HK-2 (cell line): Measurements from ENCODE around the gene CTAGE8.
"Not testable (repeated sequence)": the region's sequence is repeated elsewhere in the genome, so short reads cannot be mapped to it uniquely, and the experiment has no call there.

ENCODE experiments used
- DNase-seq: peaks from one replicate; pipeline ENCODE4 v3.0.0-alpha.2; 2018; ENCODE audit not compliant: unreplicated experiment

Gene CTAGE8

GRCh38 chr7:144269188-144269587 lies at the start of gene CTAGE8:
CTAGE8 (minus strand) TSS chr7:144269288; CDS start chr7:144269250, 38 bp downstream.
- DNase-seq = not testable (repeated sequence)

GRCh38 chr7:144317537-144317936 lies 48.4 kb upstream of the CTAGE8 start:
- DNase-seq = not testable (repeated sequence)

GRCh38 chr7:144311872-144312469 lies 42.9 kb upstream of the CTAGE8 start, which contains the start of gene OR2A1:
OR2A1 (plus strand) TSS chr7:144312419; CDS start chr7:144318125, 5,706 bp downstream.
- not testable (repeated sequence) for DNase-seq

DNA sequence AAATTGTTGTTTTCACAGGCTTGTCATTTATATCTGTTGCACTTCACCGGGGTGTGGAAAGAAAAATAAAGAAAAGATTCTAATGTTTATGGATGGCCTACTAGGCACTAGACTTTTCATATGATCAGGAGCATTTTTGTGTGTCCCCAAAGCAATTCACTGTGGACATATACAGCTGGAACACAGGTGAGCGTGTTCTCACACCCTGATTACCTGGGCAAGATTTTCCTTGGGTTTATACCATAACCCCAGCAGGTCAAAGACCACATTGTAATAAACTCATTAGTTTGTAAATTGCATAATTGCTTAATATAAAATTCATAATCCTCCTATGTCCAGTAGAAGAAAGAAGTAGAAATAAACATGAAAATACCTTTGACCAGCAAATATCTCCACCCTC lies 42.1 kb upstream of the CTAGE8 start:
- not testable (repeated sequence) for DNase-seq

- DNase-seq = not testable (repeated sequence)
These were observed 40.6 kb upstream of the CTAGE8 start for GRCh38 chr7:144309702-144310101.

DNA sequence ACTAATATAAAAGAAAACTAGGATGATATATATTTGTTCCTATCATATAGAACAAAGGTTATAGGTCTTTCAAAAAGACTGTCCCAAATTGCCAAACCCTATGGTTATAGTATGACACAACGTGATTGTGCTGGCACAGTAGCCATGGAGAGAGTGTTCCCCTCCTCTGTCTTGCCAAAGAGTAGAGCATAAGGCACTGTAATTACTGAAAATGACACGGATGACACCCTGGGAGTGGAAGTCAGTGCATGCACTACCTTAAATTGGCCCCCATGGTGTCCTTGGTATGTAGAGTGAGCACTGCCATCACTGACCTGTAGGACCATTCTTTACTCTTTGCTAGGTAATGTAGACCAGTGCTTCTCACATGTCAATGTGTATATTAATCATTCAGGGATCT lies 36.1 kb upstream of the CTAGE8 start:
- DNase-seq = not testable (repeated sequence)

- not testable (repeated sequence) for DNase-seq
These were observed 34.5 kb upstream of the CTAGE8 start for GRCh38 chr7:144303607-144304006.

DNA sequence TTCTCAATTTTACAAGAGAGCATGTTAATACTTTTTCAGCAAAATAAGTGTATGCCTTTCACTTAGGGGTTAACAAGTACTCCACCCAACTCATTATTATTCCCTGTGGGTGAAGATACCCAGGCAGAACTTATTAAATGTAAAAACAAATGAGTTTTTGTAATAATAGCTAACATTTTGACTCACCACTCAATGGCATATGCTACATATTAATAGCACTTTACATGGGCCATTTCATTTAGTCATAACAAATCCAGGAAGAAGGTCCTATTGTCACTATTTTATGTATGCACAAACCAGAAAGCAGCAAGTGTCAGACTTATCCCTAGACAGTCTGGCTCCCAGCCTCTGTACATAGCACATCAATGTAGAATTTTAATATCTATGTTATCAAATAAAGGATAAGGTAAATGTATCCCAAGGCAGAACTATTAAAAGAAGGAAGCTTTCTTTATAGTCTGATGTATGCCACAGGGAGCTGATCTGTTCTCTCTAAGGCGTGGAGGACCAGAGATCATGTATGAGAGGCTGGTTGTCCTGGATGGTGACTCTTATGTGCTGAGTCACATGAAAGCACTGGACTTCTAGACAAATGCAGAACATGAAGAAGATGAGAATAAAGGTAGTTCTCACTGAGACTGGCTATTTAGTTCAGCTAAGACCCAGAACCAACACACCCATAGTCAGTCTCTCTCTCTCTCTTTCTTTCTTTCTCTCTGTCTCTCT lies 33.7 kb upstream of the CTAGE8 start:
- not testable (repeated sequence) for DNase-seq

DNA sequence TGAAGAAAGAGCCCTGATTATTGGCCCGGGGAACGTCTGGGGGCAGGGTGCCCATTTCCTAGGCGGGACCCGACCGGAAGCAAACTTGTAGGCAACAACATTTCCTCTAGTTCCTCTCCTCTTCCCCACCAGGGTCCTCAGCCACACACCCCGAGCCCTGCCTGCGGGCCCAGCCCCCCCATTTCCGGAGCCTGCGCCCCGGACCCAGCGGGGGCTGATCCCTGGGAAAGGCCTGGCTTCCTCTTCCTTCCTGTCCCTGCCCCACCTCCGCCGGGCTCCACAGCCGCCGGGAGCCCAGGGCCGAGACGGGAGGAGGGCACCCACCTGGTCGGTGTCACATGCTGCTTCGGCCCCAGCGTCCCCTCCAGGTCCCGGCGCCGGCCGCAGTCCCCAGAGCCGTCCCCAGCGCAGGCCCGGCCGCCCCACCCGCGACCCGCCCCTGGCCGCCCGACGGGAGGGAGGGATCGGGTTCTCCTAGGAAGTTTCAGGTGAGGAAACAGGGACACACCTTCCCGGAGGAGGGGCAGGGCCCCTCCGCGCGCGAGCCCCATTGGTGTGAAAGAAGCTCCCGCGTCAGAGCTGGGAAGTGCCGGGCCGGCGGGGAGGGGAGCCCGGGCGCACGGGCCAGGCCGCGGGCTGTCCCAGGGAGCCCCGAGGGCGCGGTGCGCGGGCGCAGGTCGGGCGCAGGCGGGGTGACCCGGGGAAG lies 24.9 kb upstream of the CTAGE8 start:
- not testable (repeated sequence) for DNase-seq

- DNase-seq = not testable (repeated sequence)
These were observed 23.5 kb upstream of the CTAGE8 start for GRCh38 chr7:144292384-144293161.

GRCh38 chr7:144291607-144292006 lies 22.5 kb upstream of the CTAGE8 start:
- not testable (repeated sequence) for DNase-seq

DNA sequence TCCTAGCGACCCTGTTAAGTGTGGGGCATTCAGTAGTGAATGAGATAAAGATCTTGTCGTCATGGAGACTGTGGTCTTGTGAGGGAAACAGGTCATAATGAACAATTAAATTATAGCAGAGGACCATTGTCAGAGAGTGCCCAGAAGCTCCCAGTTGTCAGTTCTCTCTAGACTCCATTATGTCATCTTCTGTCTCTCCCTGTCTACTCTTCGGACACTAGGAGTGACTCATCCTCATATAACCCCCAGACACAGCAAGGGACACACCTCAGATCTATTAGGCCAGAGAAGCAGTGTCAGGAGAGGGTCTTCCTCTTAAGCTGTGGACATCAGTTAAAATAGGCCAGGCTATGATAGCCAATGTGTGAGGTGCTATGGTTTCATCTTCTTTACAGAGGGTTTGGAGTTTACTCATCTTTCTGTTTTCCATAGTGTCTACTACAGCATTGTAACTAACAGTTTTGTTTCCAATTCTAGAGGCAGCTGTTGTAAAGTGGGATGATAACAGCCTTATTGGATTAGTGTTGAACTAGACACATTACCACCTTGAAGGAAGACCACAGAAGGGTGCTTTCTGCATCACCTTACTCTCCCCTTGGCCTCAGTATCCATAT lies 18.2 kb upstream of the CTAGE8 start:
- DNase-seq = not testable (repeated sequence)

- DNase-seq = not testable (repeated sequence)
These were observed 14.6 kb upstream of the CTAGE8 start for GRCh38 chr7:144283716-144284115.

- not testable (repeated sequence) for DNase-seq
These were observed 13.4 kb upstream of the CTAGE8 start for GRCh38 chr7:144282490-144282889.

DNA sequence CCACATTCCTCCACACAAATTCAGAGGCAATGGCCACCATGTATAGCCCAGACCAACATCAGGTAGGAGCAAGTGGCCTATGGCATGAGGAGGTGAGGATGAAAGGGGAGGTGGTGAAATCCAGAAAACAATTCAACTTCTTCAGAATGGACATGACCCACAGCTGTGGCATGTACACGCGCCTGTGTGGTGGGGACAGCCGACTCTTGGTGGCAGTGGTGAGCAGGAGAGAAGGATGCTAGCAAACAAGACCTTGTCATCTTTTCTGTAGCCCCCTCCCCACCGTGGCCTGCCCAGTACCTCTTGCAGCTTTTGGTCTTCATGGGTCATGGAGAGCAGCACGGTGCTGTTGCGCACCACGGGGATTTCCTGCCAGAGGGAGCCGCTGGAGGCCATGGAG lies 12.9 kb upstream of the CTAGE8 start:
- DNase-seq = not testable (repeated sequence)

DNA sequence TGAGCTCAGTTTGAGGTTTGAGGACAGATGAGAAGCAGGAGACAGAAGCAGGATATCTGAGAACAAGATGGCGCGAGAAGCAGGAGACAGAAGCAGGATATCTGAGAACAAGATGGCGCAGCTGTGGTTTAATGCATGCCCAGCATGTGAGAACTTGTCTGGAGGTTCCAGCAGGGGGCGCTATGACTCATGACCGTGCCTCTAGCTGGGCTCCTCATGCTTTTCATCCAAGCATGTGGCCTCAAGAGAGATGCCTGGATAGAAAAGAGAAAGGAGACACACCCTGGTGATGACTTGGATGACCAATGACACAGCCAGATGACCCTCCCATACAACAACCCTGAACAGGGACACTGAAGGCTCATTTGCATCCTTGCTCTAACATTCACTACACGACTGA lies 10.9 kb upstream of the CTAGE8 start:
- not testable (repeated sequence) for DNase-seq

DNA sequence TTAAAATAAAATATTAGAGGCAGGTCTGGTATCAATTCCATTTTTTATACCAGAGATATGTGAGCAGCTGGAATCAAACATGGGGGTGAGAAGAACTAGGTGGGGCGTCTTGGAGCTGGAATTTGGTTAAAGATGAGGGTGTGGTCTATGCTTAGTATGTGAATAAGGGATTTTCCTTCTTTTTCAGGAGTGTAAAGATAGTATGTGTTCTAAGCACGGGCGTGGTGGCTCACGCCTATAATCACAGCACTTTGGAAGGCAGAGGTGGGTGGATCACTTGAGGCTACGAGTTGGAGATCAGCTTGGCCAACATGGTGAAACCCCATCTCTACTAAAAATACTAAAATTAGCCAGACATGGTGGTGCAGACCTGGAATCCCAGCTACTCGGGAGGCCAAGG lies 6.2 kb upstream of the CTAGE8 start:
- DNase-seq = not testable (repeated sequence)

DNA sequence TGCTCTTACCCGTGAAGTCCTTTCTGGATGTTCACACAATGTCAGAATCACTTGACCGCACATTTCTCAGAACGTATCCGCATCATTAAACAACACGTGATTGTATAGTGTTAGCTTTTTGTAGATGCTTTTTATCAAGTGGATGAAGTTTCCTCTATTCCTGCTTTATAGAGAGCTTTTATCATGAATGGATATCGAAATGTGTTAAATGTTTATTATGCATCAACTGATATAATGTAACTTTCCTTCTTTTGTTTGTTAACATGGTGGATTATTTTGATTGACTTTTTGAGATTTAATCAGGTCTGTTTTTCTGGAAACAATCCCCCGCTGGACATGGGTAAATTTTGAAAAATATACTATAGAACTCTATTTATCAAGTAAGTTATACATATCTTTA lies 4.4 kb downstream of the CTAGE8 start, which contains the start of gene OR2A7:
Gene OR2A7 (minus strand): TSS at position 101 of the 400 bp plus-strand sequence. CDS start 5,164 bp downstream, outside the sequence.
- DNase-seq = not testable (repeated sequence)

DNA sequence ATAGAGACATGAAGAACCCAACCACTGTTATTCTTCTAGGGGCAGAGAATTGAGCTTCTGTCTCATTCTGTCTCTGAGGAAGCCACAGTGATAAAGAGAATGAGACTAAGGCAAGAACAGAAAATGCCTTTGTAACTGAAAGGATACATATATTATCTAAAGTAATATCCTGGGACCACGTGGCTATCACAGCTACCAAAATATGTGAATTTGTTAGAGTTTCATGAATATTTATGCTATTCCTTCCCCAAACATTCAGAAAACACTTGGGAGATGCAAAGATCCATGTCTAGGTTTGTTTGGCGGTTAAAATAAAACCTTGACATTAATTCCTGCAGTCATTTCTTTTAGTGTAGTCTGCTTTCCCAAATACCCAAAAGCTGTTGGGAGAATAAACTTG lies 7.0 kb downstream of the CTAGE8 start:
- not testable (repeated sequence) for DNase-seq

- not testable (repeated sequence) for DNase-seq
These were observed 10.0 kb downstream of the CTAGE8 start for GRCh38 chr7:144259067-144259466.

- DNase-seq = no peak
These were observed 13.0 kb downstream of the CTAGE8 start for GRCh38 chr7:144256112-144256511.
